Right lobe of liver (tissue), 4 donors: ENCODE results near the gene C13orf46.

Experiments used
- POLR2A ChIP-seq: fragments of 450-650 bp; IDR thresholded peaks from one replicate; pipeline ENCODE4 v1.6.1; 2017; ENCODE audit warnings: antibody characterized with exemption, mild to moderate bottlenecking
- TF ChIP-seq, protein P1 (sequence below), 4 donors: fragments of 200-600 bp in 3 of 4; fragments of 450-650 bp in 1 of 4; IDR thresholded peaks; one replicate each; pipeline versions ENCODE4 v1.5.1 to v1.8.0; 2016 to 2022; ENCODE audit warnings: antibody characterized with exemption in 4 of 4, mild to moderate bottlenecking in 2 of 4
- donor health status: DM: no; HTN: no; CAD: no.
- donor health status: DM: no; HTN: no; CAD: no.
- donor health status: DM: no; HTN: yes; CAD: no.

DNA sequence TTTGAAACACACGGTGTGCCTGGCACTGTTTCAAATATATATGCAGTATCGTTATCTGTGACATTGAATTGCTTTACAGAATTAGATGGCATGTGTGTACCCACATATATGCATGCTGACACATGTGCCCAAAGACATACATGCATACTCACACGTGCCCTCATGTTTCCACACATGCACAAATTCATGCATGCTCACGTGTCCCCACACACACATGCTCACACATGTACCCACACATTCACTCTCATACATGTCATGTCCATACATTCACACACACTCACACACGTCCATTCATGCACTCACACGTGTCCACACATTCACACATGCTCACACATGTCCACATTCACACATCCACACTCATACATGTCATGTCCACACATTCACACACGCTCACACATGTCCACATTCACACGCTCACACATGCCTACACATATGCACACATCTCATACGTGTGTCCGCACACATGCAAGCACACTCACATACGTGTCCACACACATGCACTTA, 17.9 kb upstream of the C13orf46 start:
- TF ChIP-seq POLR2A = no peak
- TF ChIP-seq, protein P1, sequence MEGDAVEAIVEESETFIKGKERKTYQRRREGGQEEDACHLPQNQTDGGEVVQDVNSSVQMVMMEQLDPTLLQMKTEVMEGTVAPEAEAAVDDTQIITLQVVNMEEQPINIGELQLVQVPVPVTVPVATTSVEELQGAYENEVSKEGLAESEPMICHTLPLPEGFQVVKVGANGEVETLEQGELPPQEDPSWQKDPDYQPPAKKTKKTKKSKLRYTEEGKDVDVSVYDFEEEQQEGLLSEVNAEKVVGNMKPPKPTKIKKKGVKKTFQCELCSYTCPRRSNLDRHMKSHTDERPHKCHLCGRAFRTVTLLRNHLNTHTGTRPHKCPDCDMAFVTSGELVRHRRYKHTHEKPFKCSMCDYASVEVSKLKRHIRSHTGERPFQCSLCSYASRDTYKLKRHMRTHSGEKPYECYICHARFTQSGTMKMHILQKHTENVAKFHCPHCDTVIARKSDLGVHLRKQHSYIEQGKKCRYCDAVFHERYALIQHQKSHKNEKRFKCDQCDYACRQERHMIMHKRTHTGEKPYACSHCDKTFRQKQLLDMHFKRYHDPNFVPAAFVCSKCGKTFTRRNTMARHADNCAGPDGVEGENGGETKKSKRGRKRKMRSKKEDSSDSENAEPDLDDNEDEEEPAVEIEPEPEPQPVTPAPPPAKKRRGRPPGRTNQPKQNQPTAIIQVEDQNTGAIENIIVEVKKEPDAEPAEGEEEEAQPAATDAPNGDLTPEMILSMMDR (IDR thresholded peaks at IDR 0.05) = no peak
